HG03575 (cell line): Measurements from ENCODE around the gene COX4I1.
"Not testable (repeated sequence)": the region's sequence is repeated elsewhere in the genome, so short reads cannot be mapped to it uniquely, and the experiment has no call there.

ENCODE experiments used
- ATAC-seq: cut with Tn5 transposase; IDR thresholded peaks from one replicate; pipeline ENCODE4 v1.9.1; 2021; ENCODE audit not compliant: unreplicated experiment, insufficient number of reproducible peaks, low FRiP score; ENCODE audit errors: extremely low read depth

The COX4I1 gene

GRCh38 chr16:85835956-85836705 is 36.6 kb downstream of the COX4I1 start:
- ATAC-seq: no peak

DNA sequence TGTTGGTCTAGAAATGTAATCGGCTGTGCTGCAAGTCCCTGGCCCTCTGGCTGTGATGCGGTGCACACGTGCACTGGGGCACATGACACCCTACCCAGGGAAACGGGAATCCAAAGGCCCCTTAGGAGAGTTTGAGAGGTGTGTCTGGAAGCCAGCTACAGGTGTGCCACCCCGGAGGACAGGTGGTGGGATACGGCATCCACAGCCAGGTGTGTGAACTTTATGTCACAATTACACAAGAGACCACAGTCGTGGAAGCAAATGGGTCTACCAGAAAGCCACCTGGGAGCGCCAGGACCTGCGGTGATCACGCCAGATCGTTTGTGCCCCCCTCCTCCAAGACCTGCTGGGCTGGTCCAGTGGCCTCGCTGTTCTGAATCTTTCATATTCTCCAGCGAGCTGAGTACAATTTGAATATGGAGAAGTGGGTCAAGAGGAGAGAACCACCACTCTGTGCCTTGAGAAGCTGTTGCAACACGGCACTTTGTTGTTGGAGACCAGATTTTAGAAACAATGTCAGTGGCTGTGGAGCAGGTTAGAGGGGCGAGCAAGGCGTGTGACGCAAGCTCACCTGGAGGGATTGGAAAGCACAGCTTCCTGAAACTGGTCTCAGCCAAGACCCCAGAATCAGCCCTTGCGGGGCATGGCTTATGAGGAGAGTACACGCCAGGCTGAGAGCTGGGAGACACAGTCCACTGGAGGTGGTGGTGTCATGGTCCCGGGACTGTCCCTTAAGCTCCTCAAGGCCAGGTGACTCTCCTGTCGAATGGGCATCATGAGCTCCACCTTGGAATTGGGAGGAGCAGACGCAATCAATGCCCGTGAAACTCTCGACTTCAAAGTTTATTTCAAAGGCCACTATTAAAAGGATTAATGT is 37.4 kb downstream of the COX4I1 start:
- no peak for ATAC-seq

GRCh38 chr16:85837654-85838053 is 38.2 kb downstream of the COX4I1 start:
- not testable (repeated sequence) for ATAC-seq

DNA sequence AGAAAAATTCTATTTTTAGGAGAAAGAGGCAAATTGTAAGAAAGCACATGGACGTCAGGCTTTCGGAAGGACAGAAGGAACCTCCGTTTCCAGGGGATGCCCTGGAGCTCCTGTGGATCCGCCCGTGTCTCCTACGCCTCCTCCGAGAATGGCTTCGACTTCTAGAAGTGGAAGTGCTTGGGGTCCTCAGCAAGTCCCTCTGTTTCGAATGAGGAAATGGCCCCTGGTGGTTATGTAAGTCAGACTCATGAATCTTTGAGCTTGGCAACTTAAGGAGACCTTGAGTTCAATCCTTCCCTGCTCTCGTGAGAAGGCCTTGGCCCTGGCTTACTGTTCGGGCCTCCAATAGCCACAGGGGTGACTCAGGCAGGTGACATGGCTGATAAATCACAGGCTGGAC is 38.9 kb downstream of the COX4I1 start:
- no peak for ATAC-seq

GRCh38 chr16:85838876-85839585 is 39.5 kb downstream of the COX4I1 start:
- ATAC-seq: no peak

GRCh38 chr16:85839681-85840240 is 40.3 kb downstream of the COX4I1 start:
- no peak for ATAC-seq

DNA sequence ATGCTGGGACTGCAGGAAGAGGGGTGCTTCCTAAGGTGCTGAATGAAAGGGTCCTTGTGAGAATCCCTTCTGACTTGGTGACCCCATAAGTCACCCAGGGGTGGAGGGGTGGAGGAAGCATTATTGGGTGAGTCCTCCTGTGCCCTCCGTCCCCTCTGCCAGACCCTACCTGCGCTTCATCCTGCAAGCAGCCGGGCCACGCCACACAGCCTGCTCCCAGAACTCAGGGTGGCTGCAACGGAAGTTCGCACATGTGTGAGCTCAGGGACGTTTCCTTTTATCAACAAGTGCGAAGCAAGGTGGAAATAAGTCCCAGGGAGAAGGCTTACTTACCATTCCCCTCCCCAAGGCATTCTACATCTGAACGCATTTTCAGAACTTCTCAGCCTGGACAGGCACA is 40.9 kb downstream of the COX4I1 start:
- ATAC-seq: no peak

DNA sequence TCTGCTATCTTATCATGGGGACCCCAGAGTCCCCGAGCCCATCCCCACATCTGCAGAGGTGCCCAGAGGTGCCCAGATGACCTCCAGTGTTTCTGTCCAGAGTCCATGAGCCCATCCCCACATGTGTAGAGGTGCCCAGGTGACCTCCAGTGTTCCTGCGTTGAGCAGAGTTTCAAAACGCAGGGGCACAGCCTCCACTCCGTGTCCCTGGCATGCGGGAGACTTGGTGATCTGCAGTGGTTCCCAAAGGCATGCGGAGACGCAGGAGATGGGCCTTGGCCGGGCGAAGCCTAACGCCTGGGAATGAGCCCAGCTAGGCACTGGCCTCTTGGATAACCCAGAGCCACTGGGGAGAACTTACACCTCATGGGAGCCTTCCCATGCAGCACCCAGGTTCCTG is 41.3 kb downstream of the COX4I1 start:
- ATAC-seq: no peak

DNA sequence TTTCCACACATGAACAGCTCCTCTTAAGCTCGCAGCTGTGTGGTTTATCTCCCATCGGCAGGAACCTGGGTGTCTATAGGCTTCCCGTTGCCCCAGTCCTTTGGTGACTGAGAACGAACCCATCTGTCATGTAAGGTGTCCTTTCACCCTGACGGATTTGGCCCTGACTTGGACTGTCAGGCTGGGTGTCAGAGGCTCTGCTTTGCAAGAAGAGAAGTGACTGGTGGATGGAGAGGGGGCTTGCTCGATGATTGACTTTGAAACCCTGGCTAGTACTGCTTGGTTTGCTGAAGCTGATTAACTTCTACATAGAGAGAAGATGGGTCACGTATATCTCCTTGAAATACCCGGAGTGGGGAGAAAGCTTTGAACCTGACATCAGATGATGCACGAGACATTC is 42.9 kb downstream of the COX4I1 start:
- no peak for ATAC-seq

- no peak for ATAC-seq
Measured at GRCh38 chr16:85842848-85843247, 43.4 kb downstream of the COX4I1 start.

- no peak for ATAC-seq
Measured at GRCh38 chr16:85843471-85844168, 44.1 kb downstream of the COX4I1 start.

GRCh38 chr16:85844169-85844481 is 44.6 kb downstream of the COX4I1 start:
- ATAC-seq: no peak

DNA sequence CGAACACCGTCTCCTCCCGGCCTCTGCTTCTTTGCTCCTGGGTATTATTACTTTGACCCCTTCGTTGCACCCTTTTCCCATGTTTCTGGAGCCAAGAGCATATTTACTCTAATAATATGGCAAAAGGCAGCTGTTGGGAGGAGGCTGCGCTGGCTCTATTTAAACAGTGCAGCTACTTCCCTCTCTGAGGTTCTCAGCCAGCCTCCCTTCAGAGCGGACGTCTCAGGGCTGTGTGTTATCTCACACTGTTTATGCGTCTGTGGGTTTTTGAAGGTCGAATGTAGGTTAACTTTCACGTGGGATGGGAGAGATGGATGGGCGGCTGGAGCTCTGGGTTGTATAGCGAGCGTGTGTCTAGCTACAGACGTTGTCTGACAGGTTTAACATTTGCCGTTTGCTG is 45.3 kb downstream of the COX4I1 start:
- no peak for ATAC-seq

- no peak for ATAC-seq
Measured at GRCh38 chr16:85845266-85845665, 45.8 kb downstream of the COX4I1 start.

DNA sequence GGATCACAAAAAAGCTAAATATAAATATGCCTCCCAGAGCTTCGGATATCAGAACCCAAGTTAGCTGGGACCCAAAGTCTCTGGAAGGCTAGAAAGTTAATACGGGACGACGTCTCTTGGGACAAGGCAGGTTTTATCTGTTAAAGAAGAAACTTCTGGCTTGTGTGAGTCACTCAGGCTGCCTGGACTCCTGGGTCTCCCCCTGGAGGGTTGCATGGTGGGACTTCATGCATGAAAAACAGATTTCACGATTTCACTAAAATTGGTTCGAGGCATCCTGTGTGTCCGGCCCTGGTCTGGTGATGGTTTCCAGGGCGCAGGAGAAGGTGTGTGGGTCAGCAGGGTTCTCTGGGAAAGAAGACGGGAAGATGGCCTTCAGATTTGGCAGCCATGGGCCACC is 47.0 kb downstream of the COX4I1 start:
- ATAC-seq: no peak

GRCh38 chr16:85847036-85847435 is 47.5 kb downstream of the COX4I1 start:
- no peak for ATAC-seq

- no peak for ATAC-seq
Measured at GRCh38 chr16:85847681-85848601, 48.4 kb downstream of the COX4I1 start.

DNA sequence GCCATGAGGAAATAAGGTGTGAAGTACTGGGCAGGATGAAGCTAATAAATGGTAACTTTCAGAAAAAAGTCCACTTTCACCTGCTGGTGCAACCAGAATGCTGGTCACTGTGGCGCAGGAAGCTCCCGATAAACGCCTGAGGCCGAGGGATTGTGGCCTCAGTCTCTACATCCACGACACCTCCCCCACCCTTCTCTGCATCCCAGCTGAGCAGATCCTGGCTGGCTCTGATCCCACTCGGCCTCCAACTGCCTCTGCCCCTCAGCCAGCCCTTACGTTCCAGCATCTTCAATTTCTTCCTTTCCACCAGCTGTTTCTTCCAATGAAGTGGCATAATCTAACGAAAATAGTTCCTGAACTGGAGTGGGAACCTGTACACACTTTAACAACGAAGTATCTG is 49.5 kb downstream of the COX4I1 start:
- ATAC-seq: no peak
